Measurements from ENCODE around the gene EYS.

DNA sequence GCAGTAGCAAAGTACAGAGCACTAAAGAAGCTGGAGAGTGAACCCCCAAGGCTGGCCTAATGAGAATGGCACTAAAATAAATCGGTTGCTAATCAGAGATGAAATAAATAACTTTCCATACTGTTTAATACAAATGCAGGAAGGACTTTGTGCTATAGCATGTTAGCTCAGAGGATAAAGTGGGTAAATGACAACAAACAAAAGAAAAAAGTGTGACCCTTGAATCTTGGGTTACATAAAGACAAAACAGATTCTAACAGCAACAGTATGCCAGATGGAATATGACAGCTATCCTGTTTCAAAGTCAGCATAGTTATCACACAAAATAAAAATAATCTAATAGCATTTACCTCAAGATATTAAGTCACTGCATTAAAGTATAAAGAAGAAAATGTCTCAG lies 1448.7 kb downstream of the EYS start:
- TF ChIP-seq SUZ12 (IDR thresholded peaks at IDR 0.05; ENCODE audit: extremely low read depth, insufficient read depth, insufficient read length) (no peak), YY1 (IDR thresholded peaks at IDR 0.05; ENCODE audit: insufficient read depth, insufficient read length) (no peak)
